HFFc6 (cell line): ENCODE data around the gene ITGA11. TPM values are rescaled to one million over a fixed set of nuclear protein-coding genes. Genes with fewer than 3 reads are reported as not detected.
A peak's percentile ranks its signal among the peaks of the same experiment; 100 is the strongest.

Experiments
- DNase-seq: peaks from one replicate; pipeline ENCODE4 v3.0.0-alpha.2; 2018
- H3K27ac Mint-ChIP-seq: 2 replicates; pipeline ENCODE4 v1.8.0; 2020; ENCODE audit warnings: mild to moderate bottlenecking, mixed read lengths
- H3K27me3 Mint-ChIP-seq: 2 replicates; pipeline ENCODE4 v1.8.0; 2021; ENCODE audit warnings: mild to moderate bottlenecking, moderate library complexity, mixed read lengths; ENCODE audit not compliant: insufficient read depth
- H3K36me3 Mint-ChIP-seq: 2 replicates; pipeline ENCODE4 v1.8.0; 2021; ENCODE audit warnings: low read depth, mixed read lengths
- H3K4me1 Mint-ChIP-seq: 2 replicates; pipeline ENCODE4 v1.8.0; 2020; ENCODE audit warnings: low read depth, mixed read lengths
- H3K4me3 Mint-ChIP-seq: 2 replicates; pipeline ENCODE4 v1.8.0; 2020; ENCODE audit warnings: mild to moderate bottlenecking, moderate library complexity, mixed read lengths
- H3K9me3 Mint-ChIP-seq: 2 replicates; pipeline ENCODE4 v1.8.0; 2020; ENCODE audit warnings: mild to moderate bottlenecking, mixed read lengths
- total RNA-seq, 6 experiments: library from RNA; stranded (reverse); fragmentation: NEBNext Ultra II Directional; extraction: Animal tissue kit (Norgen Biotek cat#: 25700); gene quantifications; 2 replicates in 1 of 6; 3 replicates in 5 of 6; pipeline ENCODE4 v1.2.3, GENCODE V29; 2021
- TF ChIP-seq, protein P1 (sequence below): fragments of 200-600 bp; sonication (generic); IDR thresholded peaks from 2 replicates; pipeline ENCODE4 v1.5.0; 2021; ENCODE audit warnings: antibody characterized with exemption, mild to moderate bottlenecking

Gene ITGA11
- total RNA-seq, 6 experiments from 2014 or later, result 1.2 to 2.1 (median 1.4) TPM

DNA sequence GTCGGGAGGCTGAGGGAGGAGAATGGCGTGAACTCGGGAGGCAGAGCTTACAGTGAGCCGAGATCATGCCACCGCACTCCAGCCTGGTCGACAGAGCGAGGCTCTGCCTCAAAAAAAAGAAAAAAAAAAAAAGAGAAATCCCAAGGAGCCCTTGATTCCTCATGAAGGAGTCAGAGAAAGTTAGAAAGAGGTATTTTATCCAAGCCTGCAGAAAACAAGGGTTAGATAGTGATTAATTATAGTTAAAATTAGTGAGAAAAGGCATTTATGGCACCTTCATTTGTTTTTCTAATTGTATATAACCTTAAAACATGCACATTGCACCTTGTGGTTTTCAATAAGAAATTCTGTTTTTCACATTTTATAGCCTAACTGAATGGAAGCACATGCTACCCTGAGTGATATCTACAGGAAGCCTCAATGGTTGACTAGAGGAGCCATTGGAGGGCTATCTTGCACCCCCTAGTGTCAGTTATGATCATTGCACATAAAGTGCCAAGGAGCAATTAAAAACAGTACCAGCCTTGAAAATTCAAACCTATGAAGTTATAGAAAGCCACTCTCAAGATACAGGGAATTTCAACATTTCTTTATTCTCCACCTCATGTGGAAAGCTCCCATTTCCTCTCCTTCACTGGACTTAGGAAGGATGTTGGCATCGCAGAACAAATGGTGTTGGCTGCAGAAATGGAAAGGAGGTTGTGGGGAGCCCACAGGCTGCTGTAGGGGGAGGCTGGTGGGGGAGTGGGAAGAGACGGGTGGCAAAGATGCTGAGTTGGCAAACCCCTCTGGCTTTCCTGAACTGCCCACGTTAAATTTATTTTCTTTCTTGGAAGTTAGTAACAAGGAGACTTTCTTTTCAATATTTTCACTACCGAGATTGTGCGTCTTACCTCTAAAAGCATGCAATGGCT, 48.5 kb downstream of the ITGA11 start:
- H3K27ac Mint-ChIP-seq, result peak overlapping the region; percentile 93
- H3K4me3 Mint-ChIP-seq, result peak overlapping the region; percentile 69
- TF ChIP-seq, protein P1, sequence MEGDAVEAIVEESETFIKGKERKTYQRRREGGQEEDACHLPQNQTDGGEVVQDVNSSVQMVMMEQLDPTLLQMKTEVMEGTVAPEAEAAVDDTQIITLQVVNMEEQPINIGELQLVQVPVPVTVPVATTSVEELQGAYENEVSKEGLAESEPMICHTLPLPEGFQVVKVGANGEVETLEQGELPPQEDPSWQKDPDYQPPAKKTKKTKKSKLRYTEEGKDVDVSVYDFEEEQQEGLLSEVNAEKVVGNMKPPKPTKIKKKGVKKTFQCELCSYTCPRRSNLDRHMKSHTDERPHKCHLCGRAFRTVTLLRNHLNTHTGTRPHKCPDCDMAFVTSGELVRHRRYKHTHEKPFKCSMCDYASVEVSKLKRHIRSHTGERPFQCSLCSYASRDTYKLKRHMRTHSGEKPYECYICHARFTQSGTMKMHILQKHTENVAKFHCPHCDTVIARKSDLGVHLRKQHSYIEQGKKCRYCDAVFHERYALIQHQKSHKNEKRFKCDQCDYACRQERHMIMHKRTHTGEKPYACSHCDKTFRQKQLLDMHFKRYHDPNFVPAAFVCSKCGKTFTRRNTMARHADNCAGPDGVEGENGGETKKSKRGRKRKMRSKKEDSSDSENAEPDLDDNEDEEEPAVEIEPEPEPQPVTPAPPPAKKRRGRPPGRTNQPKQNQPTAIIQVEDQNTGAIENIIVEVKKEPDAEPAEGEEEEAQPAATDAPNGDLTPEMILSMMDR, result peak; percentile 89
- DNase-seq, result peak; percentile 38
- H3K9me3 Mint-ChIP-seq, result no peaks in the 10 kb centered on the region
- H3K4me1 Mint-ChIP-seq, result peaks cover 37% of the 10 kb centered on the region
- no peaks in the 10 kb centered on the region for H3K27me3 Mint-ChIP-seq
- peaks cover 6% of the 10 kb centered on the region; the same call in 1 of the 2 replicates for H3K36me3 Mint-ChIP-seq

DNA sequence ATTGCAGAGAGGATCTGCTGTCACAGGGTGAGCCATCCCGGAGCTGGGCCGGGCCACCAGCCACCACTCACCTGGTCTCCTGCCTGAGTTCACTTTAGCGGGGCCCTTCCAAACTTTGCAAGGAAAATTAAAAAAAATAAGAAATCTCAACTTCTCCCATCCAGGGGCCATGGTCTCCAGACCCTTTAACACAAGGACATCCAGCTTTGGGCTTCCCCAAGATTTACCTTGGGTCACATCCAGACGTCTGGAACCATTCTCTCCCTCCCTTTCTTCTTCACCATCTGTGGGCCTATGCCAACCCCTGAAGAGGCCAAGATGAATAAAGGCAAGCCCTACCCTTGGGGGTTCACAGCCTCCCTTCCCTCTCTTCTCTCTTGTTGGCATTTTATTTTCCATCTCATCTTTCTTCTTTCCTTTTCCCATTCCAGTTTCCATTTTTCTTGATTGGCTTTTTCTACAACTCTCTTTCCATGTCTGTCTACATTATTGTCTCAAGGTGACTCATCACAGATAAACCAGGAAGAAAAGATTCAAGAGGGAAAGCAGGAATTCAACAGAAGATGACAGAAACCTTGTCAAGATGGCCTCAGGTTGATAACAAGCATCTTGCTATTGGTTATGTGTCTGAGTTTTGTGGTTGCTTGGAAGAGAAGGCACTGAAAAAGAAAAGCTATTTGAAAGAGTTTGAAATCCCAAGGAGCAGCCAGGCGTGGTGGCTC, 49.5 kb downstream of the ITGA11 start:
- no peaks in the 10 kb centered on the region for H3K9me3 Mint-ChIP-seq
- DNase-seq, result no peak

GRCh38 chr15:68380456-68380855, 51.5 kb downstream of the ITGA11 start:
- no peaks in the 10 kb centered on the region for H3K27me3 Mint-ChIP-seq
- peaks cover 6% of the 10 kb centered on the region; the same call in 1 of the 2 replicates for H3K36me3 Mint-ChIP-seq
- H3K4me1 Mint-ChIP-seq, result peaks cover 37% of the 10 kb centered on the region
- no peaks in the 10 kb centered on the region for H3K9me3 Mint-ChIP-seq
- DNase-seq, result no peak
- no peak overlapping the region for H3K27ac Mint-ChIP-seq
- no peak overlapping the region for H3K4me3 Mint-ChIP-seq
- TF ChIP-seq, protein P1, result no peak

More for the DNA sequence above, 49.5 kb downstream of the ITGA11 start:
- H3K4me1 Mint-ChIP-seq, result peaks cover 37% of the 10 kb centered on the region
- H3K4me3 Mint-ChIP-seq, result no peak overlapping the region
- peaks cover 6% of the 10 kb centered on the region; the same call in 1 of the 2 replicates for H3K36me3 Mint-ChIP-seq
- H3K27me3 Mint-ChIP-seq, result no peaks in the 10 kb centered on the region
- H3K27ac Mint-ChIP-seq, result no peak overlapping the region
- TF ChIP-seq, protein P1, result no peak

- peaks cover 31% of the 10 kb centered on the region for H3K4me1 Mint-ChIP-seq
- peaks cover 6% of the 10 kb centered on the region; the same call in 1 of the 2 replicates for H3K36me3 Mint-ChIP-seq
- H3K27ac Mint-ChIP-seq, result no peak overlapping the region
- TF ChIP-seq, protein P1, result no peak
- no peak overlapping the region for H3K4me3 Mint-ChIP-seq
- no peaks in the 10 kb centered on the region for H3K27me3 Mint-ChIP-seq
- H3K9me3 Mint-ChIP-seq, result no peaks in the 10 kb centered on the region
- DNase-seq, result no peak
These were observed 52.1 kb downstream of the ITGA11 start for GRCh38 chr15:68379759-68380290.

GRCh38 chr15:68379058-68379758, 52.8 kb downstream of the ITGA11 start:
- TF ChIP-seq, protein P1, result no peak
- peaks cover 6% of the 10 kb centered on the region; the same call in 1 of the 2 replicates for H3K36me3 Mint-ChIP-seq
- no peaks in the 10 kb centered on the region for H3K9me3 Mint-ChIP-seq
- H3K27me3 Mint-ChIP-seq, result no peaks in the 10 kb centered on the region
- no peak for DNase-seq
- no peak overlapping the region for H3K27ac Mint-ChIP-seq
- H3K4me3 Mint-ChIP-seq, result no peak overlapping the region
- H3K4me1 Mint-ChIP-seq, result peaks cover 25% of the 10 kb centered on the region
